ENCODE data around the gene DDIAS. TPM values are rescaled to one million over a fixed set of nuclear protein-coding genes. Genes with fewer than 3 reads are reported as not detected.

The DDIAS gene
- total and polyA plus RNA-seq, 7 donors, result 0.21 to 6.6 (median 1.4) TPM

DNA sequence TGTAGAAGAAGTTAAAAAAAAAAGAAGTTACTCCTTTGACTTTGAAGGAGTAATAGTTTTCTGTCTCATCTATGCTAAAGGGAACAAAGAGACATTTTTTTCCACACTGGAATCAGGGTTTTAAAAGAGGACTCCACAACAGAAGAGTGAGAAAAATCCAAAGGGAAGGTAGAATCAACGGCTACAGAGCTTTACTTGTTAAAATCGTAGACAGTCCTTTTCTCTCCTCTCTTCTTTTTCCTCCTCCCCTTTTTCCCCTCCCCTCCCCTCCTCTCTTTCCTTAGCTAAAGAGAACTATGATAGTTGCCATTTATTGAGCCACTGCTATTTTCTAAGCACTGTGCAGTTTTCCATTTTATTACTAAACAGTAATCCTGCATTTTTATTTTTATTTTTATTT is 29.2 kb downstream of the DDIAS start:
- Histone ChIP-seq H3K9me3 (no peaks in the 10 kb centered on the region), H3K4me3 (no peak overlapping the region), H3K4me1 (no peaks in the 10 kb centered on the region), H3K27ac (no peak overlapping the region), H3K36me3 (ENCODE audit: insufficient read depth in 1 of 2, low read depth in 1 of 2) (no peaks in the 10 kb centered on the region), H3K27me3 (ENCODE audit: insufficient read depth in 3 of 3, low read length in 2 of 3) (no peaks in the 10 kb centered on the region)
- intact Hi-C loops (cut with DNase I), result no loop called here
- no peak for TF ChIP-seq CTCF (IDR thresholded peaks at IDR 0.05)
- DNase-seq (no peak), ATAC-seq (no peak)
- WGBS, 3 donors, result 72 to 88% (median 78%) methylated on average over 2 of the region's 2 CpGs

- Histone ChIP-seq H3K4me3 (no peak overlapping the region), H3K27ac (no peak overlapping the region), H3K9me3 (no peaks in the 10 kb centered on the region), H3K4me1 (no peaks in the 10 kb centered on the region), H3K36me3 (ENCODE audit: insufficient read depth in 1 of 2, low read depth in 1 of 2) (no peaks in the 10 kb centered on the region), H3K27me3 (ENCODE audit: insufficient read depth in 3 of 3, low read length in 2 of 3) (no peaks in the 10 kb centered on the region)
- ATAC-seq (no peak), DNase-seq (no peak)
- WGBS, 3 donors, result 95 to 100% (median 97%) methylated on average over 1 of the region's 1 CpG
- intact Hi-C loops (cut with DNase I), result no loop called here
- no peak for TF ChIP-seq CTCF (IDR thresholded peaks at IDR 0.05)
Measured at GRCh38 chr11:82932564-82932963, 31.0 kb downstream of the DDIAS start.

DNA sequence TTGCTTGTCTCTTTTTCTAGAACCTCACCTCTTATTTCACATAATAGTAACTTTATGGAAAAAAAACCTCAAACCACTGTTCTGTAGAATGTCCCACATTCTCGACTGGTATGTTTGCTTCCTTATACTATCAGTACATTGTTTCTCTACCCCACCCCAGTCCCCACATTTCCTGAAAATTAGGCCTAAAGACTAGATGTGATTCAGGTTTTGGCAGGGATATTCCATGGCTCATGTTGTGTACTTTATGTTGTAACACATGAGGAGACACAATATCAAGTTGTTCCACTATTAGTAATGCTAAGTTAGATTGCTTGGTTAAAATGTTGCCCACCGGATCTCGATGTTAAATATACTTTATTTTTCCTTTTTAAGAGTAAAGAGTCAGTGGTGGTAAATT is 34.7 kb downstream of the DDIAS start:
- DNase-seq (no peak), ATAC-seq (no peak)
- H3K36me3 ChIP-seq (ENCODE audit: insufficient read depth in 1 of 2, low read depth in 1 of 2), result no peaks in the 10 kb centered on the region
- H3K27ac ChIP-seq, result no peak overlapping the region
- intact Hi-C loops (cut with DNase I), result no loop called here
- TF ChIP-seq CTCF (IDR thresholded peaks at IDR 0.05), result no peak
- no peaks in the 10 kb centered on the region for H3K4me1 ChIP-seq
- no peak overlapping the region for H3K4me3 ChIP-seq
- H3K27me3 ChIP-seq (ENCODE audit: insufficient read depth in 3 of 3, low read length in 2 of 3), result no peaks in the 10 kb centered on the region
- WGBS, 3 donors, result 92 to 97% (median 94%) methylated on average over 3 of the region's 3 CpGs
- no peaks in the 10 kb centered on the region for H3K9me3 ChIP-seq

- ATAC-seq (no peak), DNase-seq (no peak)
- TF ChIP-seq CTCF (IDR thresholded peaks at IDR 0.05), result no peak
- Histone ChIP-seq H3K27ac (no peak overlapping the region), H3K4me1 (no peaks in the 10 kb centered on the region), H3K27me3 (ENCODE audit: insufficient read depth in 3 of 3, low read length in 2 of 3) (no peaks in the 10 kb centered on the region), H3K9me3 (no peaks in the 10 kb centered on the region), H3K36me3 (ENCODE audit: insufficient read depth in 1 of 2, low read depth in 1 of 2) (no peaks in the 10 kb centered on the region), H3K4me3 (no peak overlapping the region)
- intact Hi-C loops (cut with DNase I), result no loop called here
- WGBS, 3 donors, result 97 to 100% (median 98%) methylated on average over 2 of the region's 2 CpGs
Measured at GRCh38 chr11:82937554-82937953, 36.0 kb downstream of the DDIAS start.

DNA sequence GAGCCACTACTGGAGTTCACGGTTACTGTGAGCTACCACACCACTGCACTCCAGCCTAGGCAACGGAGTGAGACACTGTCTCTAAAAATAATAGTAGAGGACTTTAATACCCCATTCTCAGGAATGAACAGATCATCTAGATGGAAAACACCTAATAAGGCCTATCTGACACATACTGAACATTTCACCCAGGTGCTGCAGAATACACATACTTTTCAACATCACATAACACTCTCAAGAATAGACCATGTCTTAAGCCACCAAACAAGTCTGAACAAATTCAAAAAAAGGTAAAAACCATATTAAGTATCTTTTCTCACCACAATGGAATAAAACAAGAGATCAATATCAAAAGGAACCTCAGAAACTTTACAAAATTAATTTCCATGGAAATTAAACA is 37.9 kb downstream of the DDIAS start:
- Histone ChIP-seq H3K4me1 (no peaks in the 10 kb centered on the region), H3K27ac (no peak overlapping the region), H3K27me3 (ENCODE audit: insufficient read depth in 3 of 3, low read length in 2 of 3) (no peaks in the 10 kb centered on the region), H3K9me3 (no peaks in the 10 kb centered on the region), H3K36me3 (ENCODE audit: insufficient read depth in 1 of 2, low read depth in 1 of 2) (no peaks in the 10 kb centered on the region), H3K4me3 (no peak overlapping the region)
- WGBS, 3 donors, result 95 to 98% (median 97%) methylated on average over 2 of the region's 2 CpGs
- intact Hi-C loops (cut with DNase I), result no loop called here
- no peak for TF ChIP-seq CTCF (IDR thresholded peaks at IDR 0.05)
- no peak for ATAC-seq
- DNase-seq, result no peak

Measured in psoas muscle (tissue), 8 donors.